Measurements from ENCODE around the gene USP6NL. TPM values are rescaled to one million over a fixed set of nuclear protein-coding genes. Genes with fewer than 3 reads are reported as not detected.

Gene USP6NL
- total and polyA plus RNA-seq, 2 of the 8 experiments (the other 6 are each of a cell fraction or from before 2014, with no cell fraction given), result 10.9 to 28.8 TPM

DNA sequence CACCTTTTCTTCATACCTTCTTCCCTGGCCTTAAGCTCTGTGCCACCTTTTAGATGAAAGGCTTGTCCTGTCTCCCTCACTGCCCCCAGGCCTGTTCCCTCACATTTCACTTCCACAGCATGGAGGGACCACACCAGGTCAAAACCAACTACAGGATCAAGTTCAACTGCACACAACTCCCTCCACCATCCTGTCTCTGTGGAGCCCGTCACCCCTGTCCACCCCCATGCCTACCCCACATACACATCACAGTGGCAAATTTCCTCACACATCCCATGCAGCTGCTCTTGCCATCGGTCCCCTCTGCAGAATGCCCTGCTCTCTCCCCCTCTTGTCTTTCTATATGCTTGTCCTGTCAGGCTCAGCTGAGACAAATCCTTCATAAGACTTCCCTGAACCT, 154.1 kb downstream of the USP6NL start:
- Histone ChIP-seq H2BK20ac (ENCODE audit: low read length) (no peak overlapping the region), H4K20me1 (replicated peaks in 1 of 2; ENCODE audit: control insufficient read depth in 1 of 2, insufficient read depth in 2 of 2, low read length in 2 of 2) (no peaks in the 10 kb centered on the region), H3K9ac (replicated peaks in 1 of 4; ENCODE audit: extremely low read depth in 1 of 4, low read depth in 3 of 4, low read length in 3 of 4) (no peak overlapping the region), H4K8ac (ENCODE audit: extremely low read depth, insufficient read depth, low read length) (no peak overlapping the region; the same call in 1 of the 2 replicates), H3K23ac (ENCODE audit: insufficient read length) (no peak overlapping the region), H2AFZ (ENCODE audit: low read length) (no peak overlapping the region), H2AK5ac (ENCODE audit: low read depth, low read length) (peak overlapping the region; percentile 78; the same call in 1 of the 2 replicates), H3K4me1 (replicated peaks in 1 of 4; ENCODE audit: control insufficient read depth in 3 of 4, insufficient read depth in 4 of 4, low read length in 3 of 4) (no peaks in the 10 kb centered on the region), H3K4me2 (ENCODE audit: insufficient read depth in 1 of 2, low read depth in 2 of 2, low read length in 2 of 2) (no peak overlapping the region), H2BK12ac (ENCODE audit: low read depth, low read length) (no peak overlapping the region), H3K9me3 (ENCODE audit: insufficient read depth in 2 of 2, low read depth in 1 of 2, low read length in 1 of 2) (no peaks in the 10 kb centered on the region), H3K56ac (replicated peaks; ENCODE audit: insufficient read length, low read depth, low read length) (no peak overlapping the region), H3K18ac (ENCODE audit: extremely low read depth, low read length) (no peak overlapping the region; the same call in 1 of the 2 replicates), H2BK120ac (replicated peaks; ENCODE audit: low read depth, low read length) (no peak overlapping the region), H3K36me3 (ENCODE audit: control insufficient read depth in 2 of 4, insufficient read depth in 4 of 4, low read length in 3 of 4) (peaks cover 3 to 10% (median 4%) of the 10 kb centered on the region in 4 experiments; a peak in 7 of 8 replicates), H3K27ac (ENCODE audit: low read depth, low read length) (no peak overlapping the region), H2BK15ac (ENCODE audit: low read length) (no peak overlapping the region), H2BK5ac (ENCODE audit: low read depth, low read length) (peak overlapping the region; percentile 39; the same call in 1 of the 2 replicates), H4K91ac (replicated peaks; ENCODE audit: insufficient read length, low read length) (no peak overlapping the region), H4K5ac (ENCODE audit: insufficient read length, low read depth, low read length) (no peak overlapping the region), H3K4me3 (ENCODE audit: extremely low read depth in 1 of 4, insufficient read depth in 2 of 4, low read depth in 3 of 4, low read length in 4 of 4) (no peak overlapping the region), H3K14ac (ENCODE audit: insufficient read length) (no peak overlapping the region), H3K27me3 (replicated peaks in 1 of 4; ENCODE audit: control insufficient read depth in 3 of 4, extremely low read depth in 1 of 4, insufficient read depth in 3 of 4, low read length in 3 of 4) (no peaks in the 10 kb centered on the region), H3K79me1 (ENCODE audit: low read depth, low read length) (no peaks in the 10 kb centered on the region), H3K4ac (replicated peaks; ENCODE audit: insufficient read length, low read depth, low read length) (no peak overlapping the region), H3K23me2 (ENCODE audit: low read depth, low read length) (no peaks in the 10 kb centered on the region), H3K79me2 (ENCODE audit: control insufficient read depth in 1 of 2, insufficient read depth in 2 of 2, low read length in 2 of 2) (no peaks in the 10 kb centered on the region)
- CTCF ChIA-PET (ENCODE audit: partially characterized antibody), result interaction anchor here (0.7 to 3.1 kb wide), 8 partner anchors 9 to 368 kb away, joined by 3 to 14 read pairs (median 4); no protein-coding TSS in a partner anchor
- POLR2A ChIA-PET (ENCODE audit: partially characterized antibody), result interaction anchor here (0.8 kb wide), 1 partner anchor 14 kb away, joined by 3 read pairs; no protein-coding TSS in a partner anchor
- no peak for DNase-seq (ENCODE audit: low read depth in 1 of 2, low spot score in 2 of 2)
- 81% methylated on average over 2 of the region's 2 CpGs; no CpG with 5 or more reads in 1 of the 2 experiments for WGBS, 2 experiments (ENCODE audit: extremely low coverage in 1 of 2, insufficient coverage in 1 of 2, insufficient read length in 1 of 2, insufficient replicate concordance in 2 of 2, low coverage in 1 of 2, low lambda C conversion rate in 2 of 2, missing lambda C conversion rate in 1 of 2)
- FAIRE-seq, result no peak
- TF ChIP-seq RAD21 (IDR thresholded peaks at IDR 0.05 in 1 of 2, conservative IDR thresholded peaks at IDR 0.05 in 1 of 2; ENCODE audit: low read depth in 2 of 2, low read length in 2 of 2) (no peak), SIN3A (conservative IDR thresholded peaks at IDR 0.05 in 1 of 2, IDR thresholded peaks at IDR 0.05 in 1 of 2; ENCODE audit: low read depth in 1 of 2, low read length in 2 of 2) (no peak), CREB1 (IDR thresholded peaks at IDR 0.05) (no peak), GABPA (IDR thresholded peaks at IDR 0.05; ENCODE audit: borderline replicate concordance, insufficient read depth, low read length) (no peak), ASH2L (IDR thresholded peaks at IDR 0.05; ENCODE audit: low read length) (no peak), TAF7 (optimal IDR thresholded peaks at IDR 0.05; ENCODE audit: borderline replicate concordance, low read depth, low read length) (no peak), POLR2AphosphoS5 (IDR thresholded peaks at IDR 0.05; ENCODE audit: low read depth, low read length) (0 out of 2 replicates have a peak, but pooled peaks have one; percentile 6), EGR1 (IDR thresholded peaks at IDR 0.05; ENCODE audit: borderline replicate concordance, low read depth, low read length) (no peak), RFX5 (IDR thresholded peaks at IDR 0.05; ENCODE audit: borderline replicate concordance, low read depth, low read length) (no peak), POLR2A (IDR thresholded peaks at IDR 0.05; ENCODE audit: control extremely low read depth in 1 of 2, low read depth in 2 of 2, low read length in 2 of 2) (0 out of 3 replicates have a peak, but pooled peaks of 1 of the 2 experiments have one; percentile 20), ZNF274 (IDR thresholded peaks at IDR 0.05; ENCODE audit: borderline replicate concordance, extremely low read depth, low read length) (no peak), MAFK (IDR thresholded peaks at IDR 0.05; ENCODE audit: low read depth, low read length) (no peak)
- TF ChIP-seq, protein P1, sequence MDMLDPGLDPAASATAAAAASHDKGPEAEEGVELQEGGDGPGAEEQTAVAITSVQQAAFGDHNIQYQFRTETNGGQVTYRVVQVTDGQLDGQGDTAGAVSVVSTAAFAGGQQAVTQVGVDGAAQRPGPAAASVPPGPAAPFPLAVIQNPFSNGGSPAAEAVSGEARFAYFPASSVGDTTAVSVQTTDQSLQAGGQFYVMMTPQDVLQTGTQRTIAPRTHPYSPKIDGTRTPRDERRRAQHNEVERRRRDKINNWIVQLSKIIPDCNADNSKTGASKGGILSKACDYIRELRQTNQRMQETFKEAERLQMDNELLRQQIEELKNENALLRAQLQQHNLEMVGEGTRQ (IDR thresholded peaks at IDR 0.05; ENCODE audit: low read length), result no peak
